Measurements from ENCODE around the gene DOCK9. TPM values are rescaled to one million over a fixed set of nuclear protein-coding genes. Genes with fewer than 3 reads are reported as not detected.

DOCK9 gene
- total RNA-seq, 4 donors from 2014 or later: 79.1 to 197 (median 107) TPM

GRCh38 chr13:98774776-98775175, 203.1 kb downstream of the DOCK9 start:
- no peaks in the 10 kb centered on the region for H3K4me1 ChIP-seq
- TF ChIP-seq POLR2A (IDR thresholded peaks at IDR 0.05): no peak
- TF ChIP-seq CTCF (IDR thresholded peaks at IDR 0.05): no peak
- H3K9me3 ChIP-seq: no peaks in the 10 kb centered on the region
- intact Hi-C loops (cut with DNase I; ENCODE audit: low total_unique reads): no loop called here
- DNase-seq: no peak
- no peak overlapping the region for H3K4me3 ChIP-seq
- H3K27ac ChIP-seq: no peak overlapping the region
- H3K27me3 ChIP-seq: no peaks in the 10 kb centered on the region
- H3K36me3 ChIP-seq: no peaks in the 10 kb centered on the region

GRCh38 chr13:98773921-98774320, 203.9 kb downstream of the DOCK9 start:
- no peak for TF ChIP-seq POLR2A (IDR thresholded peaks at IDR 0.05)
- TF ChIP-seq CTCF (IDR thresholded peaks at IDR 0.05): no peak
- intact Hi-C loops (cut with DNase I; ENCODE audit: low total_unique reads): no loop called here
- H3K9me3 ChIP-seq: no peaks in the 10 kb centered on the region

GRCh38 chr13:98772794-98773452, 204.9 kb downstream of the DOCK9 start:
- no peak for DNase-seq
- Histone ChIP-seq H3K9me3 (no peaks in the 10 kb centered on the region), H3K36me3 (no peaks in the 10 kb centered on the region), H3K27me3 (no peaks in the 10 kb centered on the region), H3K4me3 (no peak overlapping the region), H3K4me1 (no peaks in the 10 kb centered on the region), H3K27ac (no peak overlapping the region)
- intact Hi-C loops (cut with DNase I; ENCODE audit: low total_unique reads): no loop called here
- TF ChIP-seq POLR2A (IDR thresholded peaks at IDR 0.05): no peak
- no peak for TF ChIP-seq CTCF (IDR thresholded peaks at IDR 0.05)

More at GRCh38 chr13:98773921-98774320, 203.9 kb downstream of the DOCK9 start:
- Histone ChIP-seq H3K4me1 (no peaks in the 10 kb centered on the region), H3K4me3 (no peak overlapping the region), H3K27me3 (no peaks in the 10 kb centered on the region), H3K36me3 (no peaks in the 10 kb centered on the region), H3K27ac (no peak overlapping the region)
- DNase-seq: no peak

- Histone ChIP-seq H3K4me3 (no peak overlapping the region), H3K4me1 (no peaks in the 10 kb centered on the region), H3K36me3 (no peaks in the 10 kb centered on the region), H3K27ac (no peak overlapping the region), H3K27me3 (no peaks in the 10 kb centered on the region), H3K9me3 (no peaks in the 10 kb centered on the region)
- TF ChIP-seq CTCF (IDR thresholded peaks at IDR 0.05) (no peak), POLR2A (IDR thresholded peaks at IDR 0.05) (no peak)
- intact Hi-C loops (cut with DNase I; ENCODE audit: low total_unique reads): no loop called here
- DNase-seq: no peak
These were observed 205.8 kb downstream of the DOCK9 start for GRCh38 chr13:98771838-98772611.

GRCh38 chr13:98769736-98770135, 208.1 kb downstream of the DOCK9 start:
- no peak overlapping the region for H3K4me3 ChIP-seq
- no peaks in the 10 kb centered on the region for H3K27me3 ChIP-seq
- DNase-seq: no peak
- H3K27ac ChIP-seq: no peak overlapping the region
- H3K36me3 ChIP-seq: no peaks in the 10 kb centered on the region
- no peaks in the 10 kb centered on the region for H3K9me3 ChIP-seq
- intact Hi-C loops (cut with DNase I; ENCODE audit: low total_unique reads): no loop called here
- TF ChIP-seq POLR2A (IDR thresholded peaks at IDR 0.05): no peak
- TF ChIP-seq CTCF (IDR thresholded peaks at IDR 0.05): no peak
- no peaks in the 10 kb centered on the region for H3K4me1 ChIP-seq

Measured in uterus (tissue), 4 donors.